ENCODE data around the gene ATP13A3. TPM values are rescaled to one million over a fixed set of nuclear protein-coding genes. Genes with fewer than 3 reads are reported as not detected.

ATP13A3 gene
- total and polyA plus RNA-seq, 2 experiments from 2014 or later, result 20.0 to 202 TPM

GRCh38 chr3:194384156-194384555 is 102.6 kb downstream of the ATP13A3 start:
- Histone ChIP-seq H3K27me3 (ENCODE audit: insufficient read depth) (no peaks in the 10 kb centered on the region), H3K4me3 (no peak overlapping the region), H2AFZ (no peak overlapping the region), H4K20me1 (replicated peaks; ENCODE audit: insufficient read depth) (no peaks in the 10 kb centered on the region), H3K9me2 (ENCODE audit: insufficient read depth) (no peaks in the 10 kb centered on the region), H3K27ac (ENCODE audit: low read depth) (no peak overlapping the region), H3F3A (replicated peaks; ENCODE audit: low read depth) (no peaks in the 10 kb centered on the region), H3K79me2 (replicated peaks; ENCODE audit: insufficient read depth) (no peaks in the 10 kb centered on the region), H3K4me1 (ENCODE audit: insufficient read depth) (peaks cover 4% of the 10 kb centered on the region; the same call in 1 of the 2 replicates), H3K36me3 (ENCODE audit: insufficient read depth) (no peaks in the 10 kb centered on the region), H3K4me2 (no peak overlapping the region)
- Mint-ChIP-seq H3K27me3 (ENCODE audit: insufficient read depth, low read depth, poor library complexity) (peaks cover 6% of the 10 kb centered on the region), H3K4me3 (no peak overlapping the region), H3K9me3 (no peaks in the 10 kb centered on the region), H3K27ac (no peak overlapping the region), H3K36me3 (ENCODE audit: low read depth) (no peaks in the 10 kb centered on the region), H3K4me1 (peaks cover 32% of the 10 kb centered on the region)
- DNase-seq (ENCODE audit: low spot score), result no peak
- ATAC-seq, result no peak
- no peak for TF ChIP-seq REST (IDR thresholded peaks at IDR 0.05; ENCODE audit: unreplicated experiment)
- no peak for TF ChIP-seq EZH2 (IDR thresholded peaks at IDR 0.05; ENCODE audit: low read depth, unreplicated experiment)
- TF ChIP-seq STAT1 (IDR thresholded peaks at IDR 0.05; ENCODE audit: unreplicated experiment), result no peak
- TF ChIP-seq NANOG (IDR thresholded peaks at IDR 0.05; ENCODE audit: borderline replicate concordance), result no peak
- no peak for TF ChIP-seq JUNB (IDR thresholded peaks at IDR 0.05; ENCODE audit: unreplicated experiment)
- no peak for TF ChIP-seq ZNF331 (CRISPR knock-in tag; IDR thresholded peaks at IDR 0.05; ENCODE audit: low read depth)

GRCh38 chr3:194383276-194383940 is 103.4 kb downstream of the ATP13A3 start:
- H3K4me1 ChIP-seq (ENCODE audit: insufficient read depth), result peaks cover 4% of the 10 kb centered on the region; the same call in 1 of the 2 replicates
- Mint-ChIP-seq H3K36me3 (ENCODE audit: low read depth) (no peaks in the 10 kb centered on the region), H3K4me1 (peaks cover 32% of the 10 kb centered on the region), H3K4me3 (no peak overlapping the region), H3K27ac (no peak overlapping the region), H3K9me3 (no peaks in the 10 kb centered on the region), H3K27me3 (ENCODE audit: insufficient read depth, low read depth, poor library complexity) (peaks cover 8% of the 10 kb centered on the region)
- no peaks in the 10 kb centered on the region for H3K9me2 ChIP-seq (ENCODE audit: insufficient read depth)
- TF ChIP-seq ETS1 (IDR thresholded peaks at IDR 0.05) (no peak), EZH2phosphoT487 (IDR thresholded peaks at IDR 0.05; ENCODE audit: unreplicated experiment) (no peak), CREB1 (CRISPR knock-in tag; IDR thresholded peaks at IDR 0.05; ENCODE audit: low read depth) (no peak), JUNB (IDR thresholded peaks at IDR 0.05; ENCODE audit: unreplicated experiment) (no peak), NANOG (IDR thresholded peaks at IDR 0.05; ENCODE audit: borderline replicate concordance) (no peak)
- TF ChIP-seq, protein P1, sequence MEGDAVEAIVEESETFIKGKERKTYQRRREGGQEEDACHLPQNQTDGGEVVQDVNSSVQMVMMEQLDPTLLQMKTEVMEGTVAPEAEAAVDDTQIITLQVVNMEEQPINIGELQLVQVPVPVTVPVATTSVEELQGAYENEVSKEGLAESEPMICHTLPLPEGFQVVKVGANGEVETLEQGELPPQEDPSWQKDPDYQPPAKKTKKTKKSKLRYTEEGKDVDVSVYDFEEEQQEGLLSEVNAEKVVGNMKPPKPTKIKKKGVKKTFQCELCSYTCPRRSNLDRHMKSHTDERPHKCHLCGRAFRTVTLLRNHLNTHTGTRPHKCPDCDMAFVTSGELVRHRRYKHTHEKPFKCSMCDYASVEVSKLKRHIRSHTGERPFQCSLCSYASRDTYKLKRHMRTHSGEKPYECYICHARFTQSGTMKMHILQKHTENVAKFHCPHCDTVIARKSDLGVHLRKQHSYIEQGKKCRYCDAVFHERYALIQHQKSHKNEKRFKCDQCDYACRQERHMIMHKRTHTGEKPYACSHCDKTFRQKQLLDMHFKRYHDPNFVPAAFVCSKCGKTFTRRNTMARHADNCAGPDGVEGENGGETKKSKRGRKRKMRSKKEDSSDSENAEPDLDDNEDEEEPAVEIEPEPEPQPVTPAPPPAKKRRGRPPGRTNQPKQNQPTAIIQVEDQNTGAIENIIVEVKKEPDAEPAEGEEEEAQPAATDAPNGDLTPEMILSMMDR (conservative IDR thresholded peaks at IDR 0.05; ENCODE audit: low read depth in 2 of 2), result no peak
- no peak overlapping the region for H3K27ac ChIP-seq (ENCODE audit: low read depth)
- DNase-seq (ENCODE audit: low spot score) (no peak), ATAC-seq (peak; percentile 32)
- no peaks in the 10 kb centered on the region for H3F3A ChIP-seq (replicated peaks; ENCODE audit: low read depth)
- no peak overlapping the region for H2AFZ ChIP-seq
- H3K4me3 ChIP-seq, result no peak overlapping the region
- no peaks in the 10 kb centered on the region for H3K36me3 ChIP-seq (ENCODE audit: insufficient read depth)
- no peak overlapping the region for H3K4me2 ChIP-seq
- no peaks in the 10 kb centered on the region for H4K20me1 ChIP-seq (replicated peaks; ENCODE audit: insufficient read depth)
- no peaks in the 10 kb centered on the region for H3K27me3 ChIP-seq (ENCODE audit: insufficient read depth)
- no peaks in the 10 kb centered on the region for H3K79me2 ChIP-seq (replicated peaks; ENCODE audit: insufficient read depth)
